ENCODE data around the gene SLC2A6. TPM values are rescaled to one million over a fixed set of nuclear protein-coding genes. Genes with fewer than 3 reads are reported as not detected.

SLC2A6 gene
- polyA plus RNA-seq, 1 donor: 1.7 TPM

DNA sequence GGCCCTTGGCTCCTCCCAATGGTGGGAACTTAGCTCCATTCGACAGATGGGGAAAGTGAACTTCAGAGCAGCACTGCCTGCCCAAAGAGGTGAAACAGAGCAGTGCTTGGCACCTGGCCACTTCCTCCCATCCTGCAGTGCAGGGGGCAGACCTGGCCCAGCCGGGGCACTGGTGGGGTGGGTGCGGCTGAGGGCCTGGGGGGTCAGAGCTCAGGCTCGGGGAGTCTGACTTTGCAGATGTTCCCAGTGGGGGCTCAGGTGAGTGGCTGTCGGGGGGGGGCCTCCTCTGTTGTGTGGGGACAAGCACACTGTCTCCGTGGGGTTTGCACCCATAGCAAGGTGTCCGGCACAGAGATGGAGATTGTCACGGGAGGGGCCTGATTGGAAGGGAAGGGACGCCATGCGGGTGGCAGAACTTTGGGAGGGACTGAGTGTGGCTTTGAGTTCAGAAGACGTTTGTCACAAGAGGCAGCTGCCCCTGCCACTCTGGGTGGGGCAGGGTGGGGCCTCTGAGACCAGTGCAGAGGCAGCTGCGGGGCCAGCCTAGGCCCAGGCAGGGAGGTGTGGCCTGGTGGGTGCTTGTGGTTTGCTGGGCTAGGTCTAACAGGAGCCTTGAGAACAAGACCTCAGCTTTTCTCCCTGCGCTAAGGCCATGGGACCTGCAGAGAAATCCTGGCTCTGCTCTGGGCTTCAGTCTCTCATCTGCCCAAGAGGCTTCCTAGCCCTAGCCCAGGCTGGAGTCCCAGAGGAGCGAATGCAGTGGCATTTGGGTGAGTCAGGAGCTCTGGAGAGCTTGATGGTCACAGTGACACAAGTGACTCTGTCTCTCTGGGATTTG lies 43.4 kb upstream of the SLC2A6 start:
- no CpG with 5 or more reads among the region's 14 CpGs for WGBS (ENCODE audit: insufficient coverage, low lambda C conversion rate)
- no peak for DNase-seq
- H3K4me1 ChIP-seq (ENCODE audit: control insufficient read depth, insufficient read depth, low read length): peaks cover 9% of the 10 kb centered on the region

DNA sequence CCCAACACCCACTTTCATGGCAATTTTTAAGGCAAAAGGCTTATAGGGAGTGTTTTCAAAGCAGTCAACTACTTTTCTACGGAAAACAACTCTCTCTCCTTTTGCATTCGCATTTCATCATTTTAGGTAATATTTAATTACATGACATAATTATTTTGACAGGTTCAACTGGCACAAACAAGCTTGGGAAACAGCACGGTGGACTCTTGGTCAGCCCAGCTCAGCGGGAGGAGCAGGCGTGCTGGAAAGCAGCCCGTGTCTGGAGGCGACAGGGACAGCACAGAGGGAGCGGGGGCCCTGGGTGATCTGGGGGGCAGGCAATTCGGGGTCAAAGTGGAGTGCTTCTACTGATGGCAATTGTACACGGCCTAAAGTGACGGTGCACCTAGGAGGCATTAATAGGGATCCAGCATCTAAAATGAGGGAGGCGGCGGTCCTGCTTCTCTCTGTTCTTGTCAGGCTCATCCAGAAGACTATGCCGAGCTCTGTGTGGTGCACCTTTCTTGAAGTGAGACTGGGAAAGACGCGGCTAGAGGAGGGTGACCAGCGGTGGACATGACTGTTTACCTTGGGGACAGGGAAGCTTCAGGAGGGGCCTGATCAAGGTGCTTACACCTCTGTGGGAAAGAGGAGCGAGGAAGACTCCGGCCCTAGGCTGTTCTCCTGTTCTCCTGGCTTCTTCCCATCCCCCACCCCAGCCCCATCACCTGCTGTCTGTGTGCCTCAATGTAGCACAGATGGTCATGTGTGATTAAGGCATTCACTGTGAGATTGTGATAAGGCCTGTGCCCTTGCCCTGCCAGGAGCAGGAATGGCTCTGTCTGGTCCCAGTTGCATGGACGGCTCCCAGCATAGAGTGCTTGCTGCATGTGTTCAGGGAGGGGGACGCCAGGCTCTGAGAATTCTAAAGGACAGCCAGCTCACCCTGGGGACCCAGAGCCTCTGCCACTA lies 42.5 kb upstream of the SLC2A6 start:
- H3K27me3 ChIP-seq (ENCODE audit: control insufficient read depth, insufficient read depth, low read length): no peaks in the 10 kb centered on the region
- no peak for DNase-seq
- no peaks in the 10 kb centered on the region for H3K9me3 ChIP-seq (ENCODE audit: control insufficient read depth, low read depth, low read length)
- no peak overlapping the region for H3K27ac ChIP-seq (ENCODE audit: low read length)
- no peaks in the 10 kb centered on the region for H3K36me3 ChIP-seq (ENCODE audit: control insufficient read depth, insufficient read depth, low read length)
- H3K4me3 ChIP-seq (ENCODE audit: low read length): no peak overlapping the region
- peaks cover under 1% of the 10 kb centered on the region for H3K4me1 ChIP-seq (ENCODE audit: control insufficient read depth, insufficient read depth, low read length)
- WGBS (ENCODE audit: insufficient coverage, low lambda C conversion rate): 77% methylated on average over 2 of the region's 21 CpGs

More for the DNA sequence above, 43.4 kb upstream of the SLC2A6 start:
- Histone ChIP-seq H3K27ac (ENCODE audit: low read length) (no peak overlapping the region), H3K9me3 (ENCODE audit: control insufficient read depth, low read depth, low read length) (no peaks in the 10 kb centered on the region), H3K27me3 (ENCODE audit: control insufficient read depth, insufficient read depth, low read length) (peaks cover 8% of the 10 kb centered on the region), H3K4me3 (ENCODE audit: low read length) (no peak overlapping the region), H3K36me3 (ENCODE audit: control insufficient read depth, insufficient read depth, low read length) (no peaks in the 10 kb centered on the region)

DNA sequence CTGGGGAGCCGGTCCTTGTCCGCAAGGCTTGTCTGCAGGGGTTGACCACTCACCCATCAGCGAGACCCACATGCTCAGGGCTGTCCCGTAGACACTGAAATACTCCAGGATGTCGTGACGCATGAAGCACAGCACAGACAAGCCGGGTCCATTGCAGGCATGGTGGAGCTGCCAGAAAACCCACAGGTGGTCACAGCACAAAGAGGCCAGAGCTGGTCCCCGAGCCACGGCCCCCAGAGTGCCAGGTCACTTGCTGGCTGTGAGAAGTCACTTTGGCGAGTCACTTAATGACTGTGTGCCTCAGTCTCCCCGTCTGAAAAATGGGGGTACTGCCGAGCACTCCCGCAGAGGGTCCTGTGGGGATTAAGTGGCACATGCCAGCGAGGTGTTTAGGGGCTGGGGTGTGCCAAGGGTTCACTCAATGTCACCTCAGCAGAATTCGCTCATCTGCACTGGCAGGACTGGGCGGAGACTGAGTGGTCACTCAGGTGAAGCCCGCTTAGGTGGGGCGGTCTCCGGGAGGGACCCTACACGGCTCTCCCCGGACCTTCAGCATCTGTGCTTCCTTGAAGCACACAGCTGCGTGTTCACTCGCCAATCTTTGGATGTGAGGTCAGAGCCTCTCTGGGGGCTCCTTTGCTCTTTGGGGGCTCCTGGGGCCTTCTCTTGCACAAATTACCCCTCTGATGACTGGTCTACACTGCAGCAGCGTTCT lies 41.4 kb upstream of the SLC2A6 start:
- H3K27me3 ChIP-seq (ENCODE audit: control insufficient read depth, insufficient read depth, low read length): no peaks in the 10 kb centered on the region
- no peaks in the 10 kb centered on the region for H3K36me3 ChIP-seq (ENCODE audit: control insufficient read depth, insufficient read depth, low read length)
- H3K9me3 ChIP-seq (ENCODE audit: control insufficient read depth, low read depth, low read length): no peaks in the 10 kb centered on the region
- DNase-seq: no peak
- WGBS (ENCODE audit: insufficient coverage, low lambda C conversion rate): no CpG with 5 or more reads among the region's 24 CpGs
- no peaks in the 10 kb centered on the region for H3K4me1 ChIP-seq (ENCODE audit: control insufficient read depth, insufficient read depth, low read length)
- H3K4me3 ChIP-seq (ENCODE audit: low read length): no peak overlapping the region
- no peak overlapping the region for H3K27ac ChIP-seq (ENCODE audit: low read length)

DNA sequence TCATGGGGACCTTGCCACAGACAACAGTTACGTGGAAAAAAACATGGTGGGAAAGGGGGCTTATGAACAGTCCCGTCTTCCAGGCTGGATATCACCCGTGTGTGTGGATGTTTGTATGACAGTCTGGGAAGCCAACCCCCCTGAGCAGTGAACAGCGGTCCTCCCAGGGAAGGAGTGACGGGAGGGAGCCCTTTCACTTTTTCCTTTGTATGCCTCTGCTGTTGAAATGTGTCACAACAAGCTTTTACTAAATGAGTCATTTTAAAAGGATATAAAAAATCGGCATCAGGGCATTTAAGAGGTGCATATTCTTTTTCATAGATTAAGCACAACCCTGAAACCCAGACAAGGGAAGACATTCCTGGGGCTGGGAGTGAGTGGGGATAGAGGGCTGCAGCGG lies 40.8 kb upstream of the SLC2A6 start:
- H3K27me3 ChIP-seq (ENCODE audit: control insufficient read depth, insufficient read depth, low read length): no peaks in the 10 kb centered on the region
- no peaks in the 10 kb centered on the region for H3K9me3 ChIP-seq (ENCODE audit: control insufficient read depth, low read depth, low read length)
- no peak overlapping the region for H3K27ac ChIP-seq (ENCODE audit: low read length)
- no CpG with 5 or more reads among the region's 7 CpGs for WGBS (ENCODE audit: insufficient coverage, low lambda C conversion rate)
- DNase-seq: no peak
- H3K4me3 ChIP-seq (ENCODE audit: low read length): no peak overlapping the region
- H3K4me1 ChIP-seq (ENCODE audit: control insufficient read depth, insufficient read depth, low read length): no peaks in the 10 kb centered on the region
- H3K36me3 ChIP-seq (ENCODE audit: control insufficient read depth, insufficient read depth, low read length): no peaks in the 10 kb centered on the region

DNA sequence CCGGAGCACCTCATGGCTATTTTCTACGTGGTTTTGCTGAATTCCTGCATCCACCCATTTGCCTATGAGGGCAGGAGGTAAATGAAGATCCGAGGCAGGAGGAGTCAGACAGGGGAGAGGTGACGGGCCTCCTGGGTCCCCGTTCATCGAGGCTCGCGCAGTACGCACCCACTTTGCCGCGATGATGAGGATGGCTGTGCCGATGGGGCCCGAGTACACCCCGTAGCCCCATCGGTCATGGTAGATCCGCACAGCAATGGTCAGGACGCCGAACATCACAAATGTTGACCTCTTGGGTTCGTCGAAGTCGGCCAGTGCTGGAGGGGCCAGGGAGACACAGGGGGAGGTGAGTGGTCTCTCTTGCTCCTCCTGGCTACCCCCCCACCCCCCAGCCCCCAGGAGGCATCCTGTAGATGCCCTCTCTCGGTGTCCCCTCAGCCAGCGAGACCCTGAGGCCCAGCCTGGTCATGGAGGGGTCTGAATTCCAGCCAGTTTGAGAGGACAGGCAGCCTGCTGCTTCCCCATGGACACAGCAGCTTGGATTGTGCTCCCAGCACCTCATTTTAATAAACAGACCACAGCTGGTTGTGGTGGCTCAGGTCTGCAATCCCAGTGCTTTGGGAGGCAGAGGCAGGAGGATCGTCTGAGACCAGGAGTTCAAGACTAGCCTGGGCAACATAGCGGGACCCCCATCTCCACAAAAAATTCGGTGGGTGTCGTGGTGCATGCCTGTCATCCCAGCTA lies 40.0 kb upstream of the SLC2A6 start:
- no peaks in the 10 kb centered on the region for H3K4me1 ChIP-seq (ENCODE audit: control insufficient read depth, insufficient read depth, low read length)
- no peaks in the 10 kb centered on the region for H3K9me3 ChIP-seq (ENCODE audit: control insufficient read depth, low read depth, low read length)
- no peaks in the 10 kb centered on the region for H3K27me3 ChIP-seq (ENCODE audit: control insufficient read depth, insufficient read depth, low read length)
- no peak overlapping the region for H3K27ac ChIP-seq (ENCODE audit: low read length)
- 80% methylated on average over 2 of the region's 27 CpGs for WGBS (ENCODE audit: insufficient coverage, low lambda C conversion rate)
- no peaks in the 10 kb centered on the region for H3K36me3 ChIP-seq (ENCODE audit: control insufficient read depth, insufficient read depth, low read length)
- H3K4me3 ChIP-seq (ENCODE audit: low read length): no peak overlapping the region
- DNase-seq: no peak

DNA sequence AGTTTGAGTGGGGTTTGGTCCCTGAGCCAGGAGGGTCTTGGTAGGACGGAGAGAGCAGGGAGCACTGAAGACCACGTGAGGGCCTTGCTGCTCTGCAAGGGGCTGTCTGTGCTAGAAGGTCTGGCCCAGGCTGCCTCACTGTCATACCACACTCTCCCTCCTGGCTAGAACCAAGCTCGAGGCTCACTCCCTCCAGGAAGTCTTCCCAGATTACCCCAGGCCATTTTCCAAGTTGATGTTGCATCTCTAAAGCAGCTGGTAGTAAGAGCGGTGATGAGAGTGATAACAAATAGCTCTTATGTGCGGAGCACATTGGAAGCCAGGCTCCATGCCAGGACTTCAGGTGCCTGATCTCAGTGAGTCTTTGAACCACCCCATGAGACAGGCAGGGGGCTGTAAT lies 39.3 kb upstream of the SLC2A6 start:
- Histone ChIP-seq H3K36me3 (ENCODE audit: control insufficient read depth, insufficient read depth, low read length) (no peaks in the 10 kb centered on the region), H3K27ac (ENCODE audit: low read length) (no peak overlapping the region), H3K27me3 (ENCODE audit: control insufficient read depth, insufficient read depth, low read length) (no peaks in the 10 kb centered on the region), H3K4me3 (ENCODE audit: low read length) (no peak overlapping the region), H3K9me3 (ENCODE audit: control insufficient read depth, low read depth, low read length) (no peaks in the 10 kb centered on the region), H3K4me1 (ENCODE audit: control insufficient read depth, insufficient read depth, low read length) (no peaks in the 10 kb centered on the region)
- WGBS (ENCODE audit: insufficient coverage, low lambda C conversion rate): no CpG with 5 or more reads among the region's 5 CpGs
- DNase-seq: no peak

DNA sequence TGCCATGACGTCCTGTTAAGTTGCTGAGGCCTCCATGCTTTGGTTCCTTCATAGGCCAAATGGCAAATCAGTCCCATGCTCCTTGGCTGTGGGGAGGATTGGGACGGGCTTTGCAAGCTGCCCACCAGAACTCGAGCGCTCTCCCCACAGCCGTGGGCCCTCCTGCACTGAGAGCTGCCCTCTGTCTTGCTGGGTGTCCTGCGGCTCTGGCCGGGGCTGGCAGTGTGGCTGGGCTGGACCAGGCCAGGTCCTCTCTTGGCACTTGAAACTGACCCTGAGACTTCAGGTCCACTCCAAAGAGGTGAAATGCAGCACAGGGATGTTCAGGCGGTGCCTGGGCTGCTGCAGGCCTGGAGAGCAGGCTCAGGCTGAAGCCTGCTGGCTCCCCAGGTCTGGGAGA lies 38.8 kb upstream of the SLC2A6 start:
- DNase-seq: no peak
- Histone ChIP-seq H3K27ac (ENCODE audit: low read length) (no peak overlapping the region), H3K36me3 (ENCODE audit: control insufficient read depth, insufficient read depth, low read length) (no peaks in the 10 kb centered on the region), H3K27me3 (ENCODE audit: control insufficient read depth, insufficient read depth, low read length) (no peaks in the 10 kb centered on the region), H3K4me3 (ENCODE audit: low read length) (no peak overlapping the region), H3K4me1 (ENCODE audit: control insufficient read depth, insufficient read depth, low read length) (no peaks in the 10 kb centered on the region), H3K9me3 (ENCODE audit: control insufficient read depth, low read depth, low read length) (no peaks in the 10 kb centered on the region)
- no CpG with 5 or more reads among the region's 8 CpGs for WGBS (ENCODE audit: insufficient coverage, low lambda C conversion rate)

DNA sequence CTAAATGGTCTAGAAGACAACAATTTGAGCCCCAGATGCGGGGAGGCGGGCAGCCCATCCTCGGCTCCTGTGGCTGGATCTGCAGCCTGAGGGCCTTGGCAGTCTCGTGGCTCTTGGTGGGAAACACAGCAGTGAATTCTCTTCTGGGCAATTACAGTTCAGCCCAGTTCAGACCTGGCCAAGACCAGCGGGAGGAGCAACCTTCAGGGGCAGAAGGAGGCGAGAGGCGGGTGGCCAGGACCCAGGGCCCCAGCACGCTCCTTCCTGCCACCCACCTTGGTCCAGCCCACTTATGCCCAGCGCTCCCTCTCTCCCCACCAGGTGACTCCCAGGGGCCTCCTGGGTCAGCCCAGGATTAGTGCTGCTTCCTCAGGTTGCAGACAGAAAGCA lies 38.1 kb upstream of the SLC2A6 start:
- no peaks in the 10 kb centered on the region for H3K27me3 ChIP-seq (ENCODE audit: control insufficient read depth, insufficient read depth, low read length)
- H3K9me3 ChIP-seq (ENCODE audit: control insufficient read depth, low read depth, low read length): no peaks in the 10 kb centered on the region
- no peak for DNase-seq
- H3K4me3 ChIP-seq (ENCODE audit: low read length): no peak overlapping the region
- H3K36me3 ChIP-seq (ENCODE audit: control insufficient read depth, insufficient read depth, low read length): no peaks in the 10 kb centered on the region
- no CpG with 5 or more reads among the region's 9 CpGs for WGBS (ENCODE audit: insufficient coverage, low lambda C conversion rate)
- no peak overlapping the region for H3K27ac ChIP-seq (ENCODE audit: low read length)
- no peaks in the 10 kb centered on the region for H3K4me1 ChIP-seq (ENCODE audit: control insufficient read depth, insufficient read depth, low read length)

DNA sequence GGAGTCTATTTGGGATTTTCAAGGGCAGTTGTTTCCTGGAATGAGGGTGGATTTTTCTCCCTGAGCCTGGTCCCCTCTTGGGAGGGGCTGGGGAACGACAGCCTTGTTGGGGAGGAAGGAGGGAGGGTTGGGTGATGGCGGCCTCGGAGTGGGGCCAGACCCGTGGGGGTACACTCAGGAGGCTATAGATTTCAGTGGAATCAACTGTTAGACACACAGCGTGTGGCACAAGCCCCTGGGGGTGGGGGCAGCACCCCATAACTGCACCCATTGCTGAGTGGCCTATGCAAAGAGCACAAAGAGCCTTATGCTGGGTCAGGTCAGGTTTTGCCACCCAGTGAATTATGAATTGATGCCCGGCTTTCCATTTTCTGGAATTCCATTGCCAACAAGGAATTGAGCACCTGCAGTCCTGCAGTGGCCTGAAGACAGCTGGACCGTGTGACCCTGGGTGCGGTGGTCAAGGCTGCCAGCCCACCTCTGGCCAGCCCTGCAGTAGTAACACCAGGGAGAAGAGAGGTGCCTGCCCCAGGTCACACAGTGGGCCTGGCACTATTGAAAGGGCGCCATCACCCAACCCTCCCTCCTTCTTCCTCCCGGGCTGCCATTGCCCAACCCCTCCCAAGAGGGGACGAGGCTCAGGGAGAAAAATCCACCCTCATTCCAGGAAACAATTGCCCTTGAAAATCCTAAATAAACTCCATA lies 37.5 kb upstream of the SLC2A6 start:
- no CpG with 5 or more reads among the region's 11 CpGs for WGBS (ENCODE audit: insufficient coverage, low lambda C conversion rate)

More for the DNA sequence above, 37.5 kb upstream of the SLC2A6 start:
- Histone ChIP-seq H3K36me3 (ENCODE audit: control insufficient read depth, insufficient read depth, low read length) (no peaks in the 10 kb centered on the region), H3K27ac (ENCODE audit: low read length) (no peak overlapping the region), H3K9me3 (ENCODE audit: control insufficient read depth, low read depth, low read length) (no peaks in the 10 kb centered on the region), H3K27me3 (ENCODE audit: control insufficient read depth, insufficient read depth, low read length) (no peaks in the 10 kb centered on the region), H3K4me1 (ENCODE audit: control insufficient read depth, insufficient read depth, low read length) (no peaks in the 10 kb centered on the region), H3K4me3 (ENCODE audit: low read length) (no peak overlapping the region)
- no peak for DNase-seq

Measured in large intestine (tissue), 3 donors.